Thymus (tissue), 11 donors: ENCODE measurements around the gene UQCC2. TPM values are rescaled to one million over a fixed set of nuclear protein-coding genes. Genes with fewer than 3 reads are reported as not detected.

ENCODE experiments used
- DNase-seq, 9 donors: peaks; one replicate each; pipeline ENCODE4 v3.0.0-alpha.2; 2013; ENCODE audit warnings: low spot score in 9 of 9, low read depth in 6 of 9, missing footprints in 1 of 9
- H3K27ac ChIP-seq, 2 donors: one replicate each; pipeline ENCODE4 v1.5.1; 2013; ENCODE audit warnings: control low read depth in 1 of 2, low read depth in 1 of 2, low read length in 1 of 2, mild to moderate bottlenecking in 1 of 2, moderate library complexity in 1 of 2
- H3K27me3 ChIP-seq, 2 donors: one replicate each; pipeline ENCODE4 v1.5.1; 2013; ENCODE audit warnings: low read length in 1 of 2; ENCODE audit not compliant: control insufficient read depth in 2 of 2, insufficient read depth in 1 of 2
- H3K36me3 ChIP-seq, 2 donors: one replicate each; pipeline ENCODE4 v1.5.1; 2013; ENCODE audit warnings: low read length in 1 of 2, mild to moderate bottlenecking in 1 of 2, moderate library complexity in 1 of 2; ENCODE audit not compliant: control insufficient read depth in 2 of 2, insufficient read depth in 2 of 2
- H3K4me1 ChIP-seq, 2 donors: one replicate each; pipeline ENCODE4 v1.5.1; 2013; ENCODE audit warnings: low read length in 2 of 2; ENCODE audit not compliant: control insufficient read depth in 2 of 2, insufficient read depth in 2 of 2
- H3K4me3 ChIP-seq, 2 donors: one replicate each; pipeline ENCODE4 v1.5.1; 2013; ENCODE audit warnings: low read length in 2 of 2, control low read depth in 1 of 2, mild to moderate bottlenecking in 1 of 2
- H3K9me3 ChIP-seq, 2 donors: one replicate each; pipeline ENCODE4 v1.5.1; 2013; ENCODE audit warnings: low read length in 1 of 2, mild to moderate bottlenecking in 1 of 2; ENCODE audit not compliant: control insufficient read depth in 2 of 2, insufficient read depth in 1 of 2
- WGBS: extraction: QIAGEN DNeasy Blood & Tissue Kit; methylation state at CpG from one replicate; pipeline ENCODE4 v1.1.7; 2013; 5-methylcytosine and 5-hydroxymethylcytosine counted together
- polyA plus RNA-seq: library from polyadenylated mRNA; stranded (reverse); fragments of 200-250 nt; gene quantifications from one replicate; pipeline ENCODE4 v1.2.3, GENCODE V29; 2013
- total RNA-seq: library from RNA; stranded (reverse); fragments of 120-200 nt; gene quantifications from one replicate; pipeline ENCODE4 v1.2.4, GENCODE V29; 2013
- donor health status: healthy.

Gene UQCC2
- total and polyA plus RNA-seq, 2 donors: 67.3 to 88.4 TPM

GRCh38 chr6:33754222-33754621, 42.7 kb upstream of the UQCC2 start:
- peaks cover 0 to 12% of the 10 kb centered on the region in 2 donors for H3K4me1 ChIP-seq
- no peak overlapping the region for H3K4me3 ChIP-seq
- H3K9me3 ChIP-seq: no peaks in the 10 kb centered on the region
- H3K36me3 ChIP-seq: no peaks in the 10 kb centered on the region
- H3K27me3 ChIP-seq: no peaks in the 10 kb centered on the region
- no peak overlapping the region for H3K27ac ChIP-seq
- DNase-seq: no peak
- 95% methylated on average over 11 of the region's 11 CpGs for WGBS

- H3K9me3 ChIP-seq: no peaks in the 10 kb centered on the region
- H3K27me3 ChIP-seq: peaks cover 0 to 8% of the 10 kb centered on the region in 2 donors
- no peak for DNase-seq
- H3K4me3 ChIP-seq: no peak overlapping the region
- H3K27ac ChIP-seq: no peak overlapping the region
- 97% methylated on average over 1 of the region's 1 CpG for WGBS
- no peaks in the 10 kb centered on the region for H3K36me3 ChIP-seq
- H3K4me1 ChIP-seq: peaks cover 0 to 12% of the 10 kb centered on the region in 2 donors
These were observed 41.1 kb upstream of the UQCC2 start for GRCh38 chr6:33752646-33753015.

GRCh38 chr6:33751771-33752645, 40.5 kb upstream of the UQCC2 start:
- Histone ChIP-seq H3K27ac (peak overlapping the region in 1 of 2 donors; percentile 26), H3K27me3 (peaks cover 0 to 8% of the 10 kb centered on the region in 2 donors), H3K4me3 (no peak overlapping the region), H3K9me3 (no peaks in the 10 kb centered on the region), H3K4me1 (peaks cover 0 to 12% of the 10 kb centered on the region in 2 donors), H3K36me3 (no peaks in the 10 kb centered on the region)
- peak in 1 of 9 donors; percentile 29 for DNase-seq
- WGBS: 87% methylated on average over 15 of the region's 15 CpGs

- DNase-seq: no peak
- Histone ChIP-seq H3K36me3 (no peaks in the 10 kb centered on the region), H3K27ac (no peak overlapping the region), H3K4me3 (no peak overlapping the region), H3K9me3 (no peaks in the 10 kb centered on the region), H3K4me1 (peaks cover 0 to 12% of the 10 kb centered on the region in 2 donors), H3K27me3 (peaks cover 0 to 15% of the 10 kb centered on the region in 2 donors)
- 88% methylated on average over 11 of the region's 11 CpGs for WGBS
These were observed 38.9 kb upstream of the UQCC2 start for GRCh38 chr6:33750244-33750991.

GRCh38 chr6:33749401-33749800, 37.9 kb upstream of the UQCC2 start:
- DNase-seq: no peak
- no peak overlapping the region for H3K27ac ChIP-seq

GRCh38 chr6:33748841-33749240, 37.3 kb upstream of the UQCC2 start:
- peaks cover 0 to 16% of the 10 kb centered on the region in 2 donors for H3K4me1 ChIP-seq
- peaks cover 0 to 18% of the 10 kb centered on the region in 2 donors for H3K27me3 ChIP-seq
- no peak for DNase-seq
- no peaks in the 10 kb centered on the region for H3K36me3 ChIP-seq
- no peak overlapping the region for H3K27ac ChIP-seq
- H3K4me3 ChIP-seq: no peak overlapping the region
- no peaks in the 10 kb centered on the region for H3K9me3 ChIP-seq
- WGBS: 95% methylated on average over 4 of the region's 4 CpGs

More at GRCh38 chr6:33749401-33749800, 37.9 kb upstream of the UQCC2 start:
- Histone ChIP-seq H3K4me3 (no peak overlapping the region), H3K9me3 (no peaks in the 10 kb centered on the region), H3K36me3 (no peaks in the 10 kb centered on the region), H3K4me1 (peaks cover 0 to 12% of the 10 kb centered on the region in 2 donors), H3K27me3 (peaks cover 0 to 15% of the 10 kb centered on the region in 2 donors)
- 91% methylated on average over 7 of the region's 7 CpGs for WGBS

GRCh38 chr6:33747823-33748222, 36.3 kb upstream of the UQCC2 start:
- H3K36me3 ChIP-seq: no peaks in the 10 kb centered on the region
- peaks cover 0 to 27% of the 10 kb centered on the region in 2 donors for H3K27me3 ChIP-seq
- no peaks in the 10 kb centered on the region for H3K9me3 ChIP-seq
- peaks cover 0 to 16% of the 10 kb centered on the region in 2 donors for H3K4me1 ChIP-seq
- 96% methylated on average over 5 of the region's 5 CpGs for WGBS
- no peak for DNase-seq
- H3K27ac ChIP-seq: no peak overlapping the region
- no peak overlapping the region for H3K4me3 ChIP-seq

- H3K4me1 ChIP-seq: peaks cover 0 to 11% of the 10 kb centered on the region in 2 donors
- H3K27me3 ChIP-seq: peaks cover 0 to 34% of the 10 kb centered on the region in 2 donors
- no peaks in the 10 kb centered on the region for H3K36me3 ChIP-seq
- WGBS: 78% methylated on average over 10 of the region's 10 CpGs
- no peaks in the 10 kb centered on the region for H3K9me3 ChIP-seq
- peak within 1 kb of the TSS in 1 of 2 donors; percentile 62 for H3K27ac ChIP-seq
- DNase-seq: no peak
- no peak within 1 kb of the TSS for H3K4me3 ChIP-seq
These were observed 35.2 kb upstream of the UQCC2 start, which contains the start of gene IP6K3 for GRCh38 chr6:33746651-33747100. TSS of gene IP6K3 (minus strand) at chr6:33746905. CDS start at chr6:33735476, 11,429 bp downstream.
